T-helper 1 cell treated with Interleukin-12 subunit alpha and Interleukin-12 subunit beta and Interleukin-4 antibody, amounts not matched to agents 30 ng/mL and 1 ng/mL, for 36 hours (primary cell): ENCODE results near the gene PRKCD. TPM values are rescaled to one million over a fixed set of nuclear protein-coding genes. Genes with fewer than 3 reads are reported as not detected.

Experiments
- intact Hi-C: fragments of 100-400 bp; cut with micrococcal nuclease; formaldehyde crosslinking; loops from one replicate; pipeline ENCODE4 v1.15.1; 2024
- total RNA-seq: library from RNA; stranded (reverse); gene quantifications from 2 replicates; pipeline ENCODE4 v1.2.3, GENCODE V29; 2022

PRKCD gene
- total RNA-seq, 1 donor from 2014 or later: 27.5 TPM

DNA sequence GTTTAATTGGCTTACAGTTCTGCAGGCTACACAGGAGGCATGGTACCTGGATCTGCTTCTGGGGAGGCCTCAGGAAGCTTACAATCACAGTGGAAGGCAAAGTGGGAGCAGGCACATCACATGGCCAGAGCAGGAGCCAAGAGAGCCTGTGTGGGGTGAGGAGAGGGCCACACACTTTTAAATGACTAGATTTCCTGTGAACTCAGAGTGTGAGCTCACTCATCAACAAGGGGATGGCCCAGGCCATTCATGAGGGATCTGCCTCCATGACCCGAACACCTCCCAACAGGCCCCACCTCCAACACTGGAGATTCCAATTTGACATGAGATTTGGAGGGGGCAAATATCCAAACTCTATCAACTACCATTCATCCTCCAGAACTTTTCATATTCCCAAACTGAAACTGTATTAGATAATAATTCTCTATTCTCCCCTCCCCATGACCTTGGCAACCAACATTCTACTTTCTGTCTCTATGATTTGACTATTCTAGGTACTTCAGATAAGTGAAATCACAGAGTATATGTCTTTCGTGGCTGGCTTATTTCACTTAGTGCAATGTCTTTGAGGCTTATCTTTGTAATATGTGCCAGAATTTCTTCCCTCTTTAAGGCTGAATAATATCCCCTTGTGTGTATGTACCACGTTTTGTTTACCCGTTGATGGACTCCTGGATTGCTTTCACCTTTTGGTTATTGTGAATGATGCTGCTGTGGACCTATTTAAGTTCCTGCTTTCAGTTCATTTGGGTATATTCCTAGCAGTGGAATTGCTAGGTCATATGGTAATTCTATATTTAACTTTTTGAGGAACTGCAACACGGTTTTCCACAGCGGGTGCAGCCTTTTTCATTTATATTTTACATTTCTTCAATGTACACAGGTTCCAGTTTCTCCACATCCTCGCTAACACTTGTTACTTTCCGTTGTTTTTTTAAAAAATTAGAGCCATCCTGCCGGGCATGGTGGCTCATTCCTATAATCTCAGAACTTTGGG lies 51.0 kb downstream of the PRKCD start:
- intact Hi-C loops: no loop called here

DNA sequence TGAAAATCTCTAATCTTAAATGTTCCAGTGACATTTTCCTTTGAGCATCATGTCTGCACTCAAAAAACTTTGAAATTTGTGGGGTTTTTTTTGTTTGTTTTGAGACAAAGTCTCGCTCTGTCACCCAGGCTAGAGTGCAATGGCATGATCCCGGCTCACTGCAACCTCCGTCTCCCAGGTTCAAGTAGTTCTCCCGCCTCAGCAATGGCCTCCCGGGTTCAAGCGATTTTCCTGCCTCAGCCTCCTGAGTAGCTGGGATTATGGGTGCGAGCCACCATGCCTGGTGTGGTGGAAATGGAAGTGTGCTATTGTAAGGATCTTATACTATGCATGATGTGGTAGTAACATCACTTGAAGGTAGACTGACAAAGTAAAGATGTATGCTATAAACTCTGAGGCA lies 52.3 kb downstream of the PRKCD start:
- intact Hi-C loops: no loop called here

DNA sequence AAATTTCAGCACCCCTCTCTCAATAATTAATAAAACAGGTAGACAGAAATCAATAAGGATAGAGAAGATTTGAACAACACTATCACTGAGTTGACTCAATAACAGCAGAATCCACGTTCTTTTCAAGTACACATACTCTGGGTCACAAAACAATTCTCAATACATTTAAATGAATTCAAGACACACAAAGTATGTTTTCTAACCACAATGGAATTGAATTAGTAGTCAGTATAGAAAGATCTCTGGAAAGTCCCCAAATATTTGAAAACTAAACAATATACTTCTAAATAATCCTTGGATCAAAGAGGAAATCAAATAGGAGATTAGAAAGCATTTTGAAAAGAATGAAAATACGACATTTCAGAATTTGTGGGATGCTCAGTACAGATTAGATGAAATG lies 54.8 kb downstream of the PRKCD start:
- intact Hi-C loops: no loop called here

DNA sequence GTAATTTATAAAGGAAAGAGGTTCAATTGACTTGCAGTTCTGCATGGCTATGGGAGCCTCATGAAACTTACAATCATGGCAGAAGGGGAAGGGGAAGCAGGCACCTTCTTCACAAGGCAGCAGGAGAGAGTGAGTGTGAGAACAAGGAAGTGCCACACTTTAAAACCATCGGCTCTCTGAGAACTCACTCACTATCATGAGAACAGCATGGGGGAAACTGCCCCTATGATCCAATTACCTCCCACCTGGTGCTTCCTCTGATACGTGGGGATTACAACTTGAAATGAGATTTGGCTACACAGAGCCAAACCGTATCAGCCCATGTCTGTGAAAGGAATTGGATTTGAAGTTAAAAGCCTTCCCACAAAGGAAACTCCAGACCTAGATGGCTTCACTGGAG lies 55.7 kb downstream of the PRKCD start:
- intact Hi-C loops: no loop called here

DNA sequence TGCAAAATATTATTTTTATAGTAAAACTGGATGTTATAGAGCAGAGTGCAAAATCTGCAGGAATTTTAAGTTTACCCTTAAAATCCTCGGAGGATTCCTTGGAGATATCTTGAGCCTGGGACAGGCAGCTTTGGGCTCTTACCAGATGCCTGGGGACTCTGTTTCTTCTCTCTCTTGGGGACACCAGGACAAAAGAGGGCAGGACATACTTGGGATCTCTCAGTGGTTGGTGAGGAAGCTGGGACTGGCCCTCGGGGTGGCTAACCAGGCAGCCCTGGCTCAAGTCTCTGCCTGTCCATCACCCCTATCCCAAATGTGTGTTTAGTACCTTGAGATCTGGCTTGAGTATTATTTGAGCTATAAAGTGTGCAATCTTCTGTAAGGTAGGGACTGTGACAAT lies 56.2 kb downstream of the PRKCD start:
- intact Hi-C loops: no loop called here

DNA sequence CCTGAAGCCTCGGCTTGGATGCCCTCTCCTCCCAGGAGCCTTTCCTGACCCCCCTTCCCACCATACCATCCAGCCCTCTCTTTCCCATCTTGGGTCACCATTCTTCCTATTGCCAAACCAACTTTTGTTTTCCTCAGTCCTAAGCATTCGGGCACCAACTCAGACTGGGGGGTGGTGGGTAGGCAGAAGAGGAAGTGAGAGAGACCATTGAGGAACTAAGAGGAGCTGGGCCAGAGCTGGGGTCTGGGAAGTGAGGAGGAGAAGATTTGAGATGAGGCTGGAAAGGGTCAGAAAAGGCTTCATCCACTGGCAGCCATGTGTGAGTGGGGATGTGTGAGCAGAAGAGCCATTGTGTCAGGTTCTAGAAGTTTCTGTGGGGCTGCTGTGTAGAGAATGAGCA lies 57.1 kb downstream of the PRKCD start:
- intact Hi-C loops: no loop called here

DNA sequence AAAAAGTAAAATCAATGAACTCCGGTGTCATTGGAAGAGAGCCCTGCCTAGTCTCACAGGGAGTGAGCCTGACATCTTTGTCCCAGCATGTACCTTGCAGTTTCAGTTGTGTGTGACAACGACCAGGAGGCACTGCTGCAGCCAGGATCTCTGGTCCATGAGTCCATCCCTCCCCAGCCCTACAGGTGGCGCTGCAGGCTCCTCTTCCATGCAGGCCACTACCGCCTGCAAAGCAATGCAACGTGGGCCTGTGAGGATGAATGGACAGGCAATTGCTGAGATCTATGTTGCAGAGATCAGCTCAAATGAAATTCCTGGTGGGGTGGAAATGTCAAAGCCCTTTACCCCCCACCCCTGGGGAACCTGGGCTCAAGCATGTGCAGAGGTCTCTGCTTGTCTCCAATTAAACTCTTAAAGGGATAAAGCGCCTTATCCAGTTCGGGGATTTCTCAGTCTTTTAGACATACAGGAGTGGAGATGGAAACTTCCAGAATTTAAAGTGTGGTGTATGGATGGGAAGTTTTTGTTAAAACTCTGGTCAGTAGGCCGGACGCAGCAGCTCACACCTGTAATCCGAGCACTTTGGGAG lies 59.0 kb downstream of the PRKCD start:
- intact Hi-C loops: loop anchor here (1.0 to 5.0 kb wide), 5 partner anchors 34 to 490 kb away; partner anchors contain the start of gene DCP1A

DNA sequence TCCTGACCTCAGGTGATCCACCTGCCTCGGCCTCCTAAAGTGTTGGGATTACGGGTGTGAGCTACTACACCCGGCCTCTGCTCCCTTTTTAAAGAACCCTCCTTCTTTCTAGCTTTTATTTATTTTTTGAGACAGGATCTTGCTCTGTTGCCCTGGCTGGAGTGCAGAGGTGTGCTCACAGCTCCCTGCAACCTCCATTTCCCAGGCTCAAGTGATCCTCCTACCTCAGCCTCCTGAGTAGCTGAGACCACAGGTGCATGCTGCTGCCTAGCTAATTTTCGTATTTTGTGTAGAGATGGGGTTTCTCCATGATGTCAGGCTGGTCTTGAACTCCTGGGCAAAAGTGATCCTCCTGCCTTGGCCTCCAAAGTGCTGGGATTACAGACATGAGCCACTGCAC lies 60.3 kb downstream of the PRKCD start:
- intact Hi-C loops: loop anchor here (5.0 kb wide), 1 partner anchor 291 kb away; no protein-coding TSS in a partner anchor

DNA sequence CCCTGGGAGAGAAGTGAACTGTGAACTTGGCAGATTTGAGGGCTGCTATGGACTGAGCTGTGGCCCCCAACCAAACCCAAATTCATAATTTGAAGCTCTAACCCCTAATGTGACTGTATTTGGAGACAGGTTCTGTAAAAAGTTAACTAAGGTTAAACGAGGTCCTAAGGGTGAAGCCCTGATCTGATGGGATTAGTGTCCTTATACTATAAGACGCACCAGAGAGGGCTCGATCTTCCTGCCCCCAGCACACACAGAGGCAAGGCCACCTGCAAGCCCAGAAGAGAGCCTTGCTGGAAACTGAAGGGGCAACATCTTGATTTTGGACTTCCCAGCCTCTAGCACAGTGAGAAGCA lies 60.8 kb downstream of the PRKCD start:
- intact Hi-C loops: loop anchor here (5.0 kb wide), 1 partner anchor 290 kb away; no protein-coding TSS in a partner anchor

DNA sequence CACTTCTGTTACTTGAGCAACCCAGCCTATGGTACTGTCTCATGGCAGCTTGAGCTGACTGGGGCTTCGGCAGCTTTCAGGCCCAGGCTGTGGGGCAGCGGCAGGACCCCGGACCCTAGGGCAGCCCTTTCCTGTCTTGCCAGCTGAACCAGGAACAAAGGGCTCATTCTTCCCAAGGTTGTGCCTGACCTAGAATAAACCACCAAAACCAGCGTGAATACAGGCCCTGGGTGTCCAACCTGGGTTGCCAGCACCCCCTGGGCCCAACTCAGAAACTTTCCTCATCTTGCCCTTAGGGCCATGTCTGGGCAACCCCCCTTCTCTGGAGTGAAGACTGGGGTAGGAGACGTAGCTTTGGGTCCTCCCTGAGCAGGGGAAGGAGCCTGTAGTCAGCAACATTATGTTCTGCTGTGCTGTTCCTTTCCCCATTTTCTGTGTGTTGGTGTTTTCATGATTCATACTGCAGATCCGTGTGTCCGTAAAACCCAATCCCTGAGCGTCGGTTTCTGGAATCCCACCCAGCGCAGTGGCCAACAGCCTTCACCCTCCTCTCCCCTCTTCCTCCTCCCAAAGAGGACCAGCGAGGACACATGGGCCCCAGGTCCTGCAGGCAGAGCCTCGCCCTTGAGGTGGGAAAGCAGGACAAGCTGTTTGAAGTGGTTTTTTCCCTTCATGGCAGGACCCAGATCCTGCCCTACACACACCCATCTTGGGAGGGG lies 61.3 kb downstream of the PRKCD start:
- intact Hi-C loops: loop anchor here (5.0 kb wide), 1 partner anchor 290 kb away; no protein-coding TSS in a partner anchor

DNA sequence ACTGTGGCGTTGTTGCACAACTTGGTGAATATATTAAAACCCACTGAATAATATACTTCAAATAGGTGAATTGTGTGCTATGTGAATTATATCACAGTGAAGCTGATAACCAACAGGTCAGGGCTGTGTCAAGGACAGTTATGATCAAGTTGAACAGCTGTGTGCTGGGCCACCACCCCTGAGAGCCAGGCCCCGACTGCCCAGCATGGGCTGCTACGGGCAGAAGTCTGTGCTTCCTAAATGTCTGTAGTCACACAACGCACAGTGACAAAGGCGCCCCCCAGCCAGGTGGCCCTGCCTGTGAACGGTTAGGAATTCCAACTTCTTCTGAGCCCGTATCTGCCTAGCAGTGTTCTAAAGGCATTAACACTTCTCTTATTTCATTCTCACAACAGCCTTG lies 62.0 kb downstream of the PRKCD start:
- intact Hi-C loops: loop anchor here (5.0 kb wide), 1 partner anchor 289 kb away; no protein-coding TSS in a partner anchor

DNA sequence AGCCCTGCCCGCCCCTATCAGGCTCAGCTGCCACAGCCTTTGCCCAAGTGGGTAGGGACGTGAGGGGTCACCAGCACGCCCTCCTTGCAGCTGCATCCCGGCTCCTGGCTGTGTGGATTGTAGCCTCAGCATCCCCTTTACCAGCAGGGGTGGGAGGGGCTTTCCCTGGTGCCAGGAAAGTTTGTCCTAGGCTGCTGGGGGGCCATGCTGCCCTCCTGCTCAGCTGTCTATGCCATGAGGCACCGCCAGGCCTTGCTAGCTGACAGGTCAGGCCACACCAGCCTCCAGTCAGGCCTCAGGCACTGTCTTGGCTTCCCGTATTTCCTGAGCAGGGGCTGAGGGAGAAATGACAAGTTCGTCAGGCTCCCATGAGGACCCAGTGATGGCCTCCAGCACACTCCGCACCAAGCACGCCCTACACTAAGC lies 62.5 kb downstream of the PRKCD start:
- intact Hi-C loops: loop anchor here (5.0 kb wide), 1 partner anchor 289 kb away; no protein-coding TSS in a partner anchor

DNA sequence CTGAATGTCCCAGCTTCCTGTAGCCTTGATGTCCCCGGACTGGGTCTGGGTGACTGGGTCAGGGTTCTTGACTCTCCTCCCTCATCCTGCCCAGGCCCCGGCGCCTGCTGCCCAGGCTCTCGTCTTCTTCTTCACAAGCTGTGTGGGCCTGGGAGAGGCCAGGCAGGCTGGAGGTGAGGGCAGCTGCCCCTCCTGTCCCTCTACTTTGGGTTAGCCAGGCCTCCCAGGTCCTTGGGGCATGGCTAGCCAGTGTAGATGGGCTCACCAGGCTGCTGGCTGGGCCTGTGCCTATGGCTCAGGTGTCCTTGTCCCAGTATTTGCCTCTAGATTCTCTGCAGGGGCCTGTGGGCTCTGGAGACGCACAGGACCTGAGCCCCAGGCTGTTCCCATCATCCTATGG lies 63.0 kb downstream of the PRKCD start:
- intact Hi-C loops: loop anchor here (5.0 kb wide), 1 partner anchor 288 kb away; no protein-coding TSS in a partner anchor

DNA sequence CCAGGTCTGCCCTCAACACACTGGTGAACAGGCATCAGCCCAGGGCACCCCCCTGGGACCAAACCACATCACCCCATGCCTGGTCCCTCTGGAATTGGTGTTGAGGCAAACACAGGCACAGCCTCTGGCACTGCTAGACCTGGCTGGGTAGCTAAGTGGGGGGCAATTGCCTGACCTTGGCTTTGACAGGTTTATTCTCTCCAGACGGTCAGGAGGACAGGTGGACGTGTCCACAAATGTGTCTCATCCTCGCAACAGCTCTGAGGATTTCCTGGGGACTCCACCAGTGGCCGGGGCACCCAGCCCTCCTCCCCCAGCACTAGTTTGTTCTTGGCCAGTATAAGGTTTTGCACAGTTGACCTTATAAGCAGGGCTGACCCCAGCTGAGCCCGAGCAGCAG lies 63.5 kb downstream of the PRKCD start:
- intact Hi-C loops: loop anchor here (5.0 kb wide), 1 partner anchor 288 kb away; no protein-coding TSS in a partner anchor

DNA sequence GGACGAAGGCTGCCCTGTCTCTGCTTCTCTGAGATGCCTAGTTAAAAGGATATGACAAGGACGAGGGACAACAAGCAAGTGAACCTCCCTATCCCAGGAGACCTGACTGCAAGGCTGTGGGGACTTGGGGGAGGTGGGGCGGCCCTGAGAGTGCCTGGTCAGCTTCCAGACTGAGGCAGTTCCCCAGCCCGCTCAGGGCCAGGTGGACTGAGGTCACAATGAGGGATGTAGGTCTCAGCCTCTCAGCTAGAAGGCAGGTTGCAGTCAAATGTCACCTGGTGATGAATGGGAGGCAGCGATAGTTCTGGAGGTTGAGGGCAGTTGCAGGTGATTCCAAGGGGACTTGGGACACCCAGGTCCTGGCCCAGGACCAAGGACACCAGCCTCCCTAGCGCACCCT lies 64.2 kb downstream of the PRKCD start:
- intact Hi-C loops: no loop called here

DNA sequence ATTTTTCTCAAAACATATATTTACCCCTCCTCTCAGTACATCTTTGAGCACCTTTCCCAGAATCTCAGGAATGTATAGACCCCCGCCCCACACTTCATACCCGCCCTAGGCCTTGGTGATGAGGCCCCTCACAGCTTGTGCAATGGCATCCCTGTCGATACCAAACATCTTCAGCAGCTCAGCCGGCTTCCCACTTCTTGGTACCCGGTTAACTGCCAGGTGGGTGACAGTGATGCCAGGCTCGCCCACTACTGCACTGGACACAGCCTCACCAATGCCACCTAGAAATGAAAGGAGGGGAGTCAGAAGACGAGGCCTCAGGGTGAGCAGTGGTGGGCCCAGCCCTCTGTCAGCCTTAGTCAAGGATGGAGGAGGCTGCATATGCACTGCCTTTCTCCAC lies 64.6 kb downstream of the PRKCD start:
- intact Hi-C loops: no loop called here

DNA sequence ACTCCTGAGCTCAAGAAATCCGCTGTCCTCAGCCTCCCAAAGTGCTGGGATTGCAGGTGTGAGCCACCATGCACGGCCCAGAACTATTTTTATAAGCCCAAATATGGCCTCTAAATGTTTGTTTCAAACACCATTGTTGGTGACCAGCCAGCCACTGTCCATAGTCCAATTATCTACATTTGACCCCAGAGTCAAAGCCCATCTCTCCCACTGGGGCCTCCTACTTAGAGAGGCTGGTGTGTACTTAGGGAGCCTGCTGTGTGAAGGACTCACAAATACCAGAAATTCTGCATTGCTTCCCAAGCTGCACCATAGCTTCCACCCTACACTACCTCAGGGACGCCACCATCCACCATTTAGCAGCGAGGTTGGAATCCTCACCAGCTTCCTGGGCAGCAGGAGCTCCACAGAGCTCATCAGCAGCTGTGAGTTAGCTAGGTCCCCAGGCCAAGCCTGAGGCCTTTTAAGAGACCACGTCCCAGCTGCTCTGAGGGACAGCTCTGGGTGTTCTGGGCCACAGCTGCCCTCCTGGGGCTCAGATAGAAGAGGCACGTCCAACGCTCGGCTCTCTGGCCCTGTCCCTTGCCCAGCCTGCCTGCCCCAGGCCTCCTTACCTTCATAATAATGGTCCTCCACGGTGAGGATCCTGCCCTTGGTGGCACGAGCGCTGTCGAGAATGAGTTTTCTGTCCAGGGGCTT lies 65.3 kb downstream of the PRKCD start:
- intact Hi-C loops: no loop called here

DNA sequence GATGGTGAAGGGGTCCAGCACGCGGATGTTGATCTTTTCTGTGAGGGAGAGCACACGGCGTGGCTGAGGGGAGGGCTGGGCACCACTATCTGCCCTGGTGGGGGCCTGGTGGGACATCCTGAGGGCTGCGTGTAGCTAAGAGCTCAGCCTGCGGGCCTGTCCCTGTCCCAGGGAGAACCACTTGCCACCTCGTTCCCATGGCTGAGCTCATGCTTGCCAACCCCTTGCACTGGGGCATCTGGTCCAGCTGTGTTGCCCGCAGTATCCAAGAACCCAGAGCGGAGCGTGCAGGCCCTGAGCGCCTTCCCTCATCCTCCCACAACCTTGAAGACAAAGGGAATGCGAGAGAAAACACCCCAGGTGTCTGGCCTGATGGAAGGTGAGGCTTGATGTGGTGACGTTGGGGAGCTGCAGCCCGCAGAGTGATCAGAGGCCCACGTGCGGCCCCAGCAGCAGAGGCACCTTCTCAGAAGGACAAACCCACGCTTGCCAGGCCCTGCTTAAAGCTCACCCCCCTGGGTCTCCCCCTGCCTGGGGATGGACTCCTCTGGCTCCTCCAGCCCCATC lies 65.9 kb downstream of the PRKCD start:
- intact Hi-C loops: no loop called here

DNA sequence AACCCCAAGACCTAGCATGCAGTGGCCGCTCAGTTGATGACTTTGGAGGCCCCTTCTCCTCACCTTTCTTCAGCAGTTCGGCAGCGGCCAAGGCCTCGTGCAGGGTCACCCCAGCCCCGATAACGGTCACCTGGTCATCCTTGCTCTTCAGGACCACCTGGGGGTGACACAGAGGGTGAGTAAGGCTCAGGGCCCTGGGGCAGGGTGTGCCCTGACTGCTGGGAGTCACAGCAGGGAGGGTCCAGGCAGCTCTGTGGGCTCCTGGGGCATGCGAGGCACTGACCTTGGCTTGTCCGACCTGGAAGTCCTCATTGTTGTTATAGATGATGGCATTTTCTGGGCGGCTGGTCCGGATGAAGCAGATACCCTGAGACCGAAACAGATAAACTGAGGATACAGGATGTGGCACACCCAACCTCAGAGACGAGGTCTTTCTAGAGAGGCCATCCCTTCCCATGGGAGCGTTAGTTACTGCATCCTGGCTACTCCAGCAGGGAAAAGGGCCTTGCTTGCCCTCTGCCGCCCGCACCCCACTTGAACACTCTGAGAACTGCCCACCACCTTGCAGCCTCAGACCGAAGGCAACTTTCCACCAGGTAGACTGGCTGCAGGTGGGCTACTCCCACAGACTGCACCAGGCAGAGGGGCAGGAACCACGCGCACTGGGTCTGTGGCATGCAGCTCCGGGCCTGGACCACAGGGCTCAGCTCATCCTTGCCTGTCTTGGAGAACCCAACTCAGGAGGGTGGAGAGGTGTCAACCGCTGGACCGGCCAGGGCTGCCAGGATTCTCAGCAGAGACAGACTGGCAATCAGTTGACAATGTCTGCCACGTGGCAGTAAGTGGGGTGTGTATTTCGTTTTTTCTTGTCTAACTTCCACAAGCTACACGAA lies 67.2 kb downstream of the PRKCD start:
- intact Hi-C loops: no loop called here

DNA sequence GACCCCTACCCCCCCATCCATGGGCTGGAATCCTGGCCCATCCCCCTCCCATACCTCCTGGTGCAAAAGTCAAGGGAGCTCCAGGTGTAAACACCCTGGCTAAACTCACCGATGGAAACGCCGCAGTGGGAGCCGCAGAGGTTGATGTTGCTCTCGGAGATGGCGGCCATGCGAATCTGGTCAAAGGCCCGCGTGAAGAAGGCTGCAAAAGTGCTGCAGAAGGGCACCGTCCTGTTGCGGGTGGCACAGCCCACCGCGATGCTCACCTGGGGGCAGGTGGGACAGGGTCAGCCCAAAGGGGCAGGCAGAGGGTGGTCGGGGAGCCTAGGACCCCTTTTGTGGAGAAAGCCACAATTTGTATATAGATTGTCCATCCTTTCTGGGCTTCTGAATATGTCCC lies 68.2 kb downstream of the PRKCD start:
- intact Hi-C loops: no loop called here
